NCI-H2107 treated with DMSO at 0.1 percent for 48 hours (cell line): ENCODE data around the gene NAALADL2.
"Not testable (repeated sequence)": the region's sequence is repeated elsewhere in the genome, so short reads cannot be mapped to it uniquely, and the experiment has no call there.

Experiments
- DNase-seq: peaks from one replicate; lab custom pipeline; 2025; ENCODE audit not compliant: unreplicated experiment; lab: John Stamatoyannopoulos, UW

Gene NAALADL2

DNA sequence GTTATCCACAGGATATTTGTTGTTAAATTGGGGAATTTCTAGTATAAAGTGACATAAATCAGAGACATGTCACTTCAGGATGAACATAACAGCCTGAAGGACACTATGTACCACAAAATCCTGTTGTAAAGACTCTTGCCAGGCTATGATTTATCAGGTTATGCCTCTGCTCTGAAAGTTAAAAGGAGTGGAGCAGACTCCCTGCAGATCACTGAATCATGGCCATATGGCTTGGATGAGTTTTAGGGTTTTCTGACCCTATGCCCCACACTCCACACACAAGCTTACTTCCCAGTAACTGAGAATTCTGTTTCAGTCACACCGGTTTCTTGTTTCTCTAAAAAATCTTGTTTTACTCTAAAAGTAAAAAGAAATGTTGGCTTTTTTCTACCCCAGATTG, 869.4 kb downstream of the NAALADL2 start:
- no peak for DNase-seq

DNA sequence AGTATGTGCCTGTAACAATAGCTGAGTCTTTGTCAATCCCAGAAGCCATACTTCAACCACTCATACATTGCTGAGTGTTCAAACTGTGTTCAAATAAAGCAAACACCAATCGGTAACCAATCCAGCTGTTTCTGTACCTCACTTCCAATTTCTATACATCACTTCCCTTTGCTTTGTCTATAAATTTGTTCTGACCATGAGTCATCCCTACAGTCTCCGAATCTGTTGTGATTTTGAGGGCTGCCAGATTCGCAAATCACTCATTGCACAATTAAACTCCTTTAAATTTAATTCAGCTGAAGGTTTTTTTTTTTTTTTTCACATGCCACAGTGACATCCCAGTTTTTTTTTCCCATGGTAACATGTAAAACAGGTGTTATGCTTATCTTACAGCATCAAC, 870.3 kb downstream of the NAALADL2 start:
- DNase-seq: no peak

DNA sequence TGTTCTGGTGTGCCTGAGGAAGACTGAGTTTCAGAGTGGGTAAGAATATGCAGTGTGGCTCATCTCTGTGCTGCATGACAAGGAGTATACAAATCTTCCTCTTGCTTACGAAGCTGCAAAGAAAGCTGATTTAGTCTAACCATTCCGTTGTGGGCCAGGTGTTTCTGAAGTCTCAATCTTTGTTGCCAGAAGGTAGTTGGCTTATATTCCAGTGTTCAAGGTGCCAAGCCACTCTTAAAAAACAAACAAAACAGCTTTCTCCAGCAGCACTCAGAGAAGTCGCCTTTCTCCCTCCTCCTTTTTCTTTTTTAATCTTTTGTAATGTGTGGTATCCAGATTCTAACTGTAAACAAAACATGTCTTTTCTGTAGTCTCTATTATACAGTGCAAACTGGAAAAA, 872.4 kb downstream of the NAALADL2 start:
- DNase-seq: peak; percentile 62

DNA sequence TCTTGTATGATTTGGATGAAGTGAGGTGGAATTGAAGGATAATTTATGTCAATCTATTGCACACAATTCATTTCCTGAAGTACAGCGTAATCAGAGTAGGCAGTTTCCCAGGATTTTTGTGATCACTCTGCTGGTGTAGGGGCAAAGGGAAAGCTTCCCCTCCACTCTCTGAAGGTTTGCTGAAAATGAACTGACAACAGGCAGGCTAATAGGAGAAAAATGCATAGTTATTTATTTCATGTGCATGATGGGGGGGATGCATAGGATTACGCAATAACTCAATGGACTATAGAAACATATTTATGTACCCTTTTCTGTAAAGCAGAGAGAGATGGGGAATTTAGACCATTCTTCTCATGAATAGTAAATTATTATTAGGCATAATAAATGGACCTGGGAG, 872.9 kb downstream of the NAALADL2 start:
- no peak for DNase-seq

DNA sequence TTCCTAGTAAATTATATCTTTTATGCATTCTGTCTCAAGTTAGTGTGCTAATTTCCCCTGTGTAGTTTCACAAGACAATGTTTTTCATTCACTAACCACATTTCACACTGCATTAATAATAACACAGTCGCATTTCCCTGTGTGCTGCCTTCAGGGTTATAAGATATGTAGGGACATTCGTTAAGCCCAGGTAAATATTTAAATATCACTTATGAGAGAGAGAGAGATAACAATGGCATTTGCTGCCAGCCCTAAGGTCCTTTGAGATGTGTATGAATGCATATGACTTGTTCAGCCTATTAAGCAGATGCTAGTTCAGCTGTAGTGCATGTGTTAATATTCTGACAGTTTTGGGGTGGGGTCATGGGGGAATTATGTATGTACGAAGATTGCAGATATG, 876.7 kb downstream of the NAALADL2 start:
- no peak for DNase-seq

DNA sequence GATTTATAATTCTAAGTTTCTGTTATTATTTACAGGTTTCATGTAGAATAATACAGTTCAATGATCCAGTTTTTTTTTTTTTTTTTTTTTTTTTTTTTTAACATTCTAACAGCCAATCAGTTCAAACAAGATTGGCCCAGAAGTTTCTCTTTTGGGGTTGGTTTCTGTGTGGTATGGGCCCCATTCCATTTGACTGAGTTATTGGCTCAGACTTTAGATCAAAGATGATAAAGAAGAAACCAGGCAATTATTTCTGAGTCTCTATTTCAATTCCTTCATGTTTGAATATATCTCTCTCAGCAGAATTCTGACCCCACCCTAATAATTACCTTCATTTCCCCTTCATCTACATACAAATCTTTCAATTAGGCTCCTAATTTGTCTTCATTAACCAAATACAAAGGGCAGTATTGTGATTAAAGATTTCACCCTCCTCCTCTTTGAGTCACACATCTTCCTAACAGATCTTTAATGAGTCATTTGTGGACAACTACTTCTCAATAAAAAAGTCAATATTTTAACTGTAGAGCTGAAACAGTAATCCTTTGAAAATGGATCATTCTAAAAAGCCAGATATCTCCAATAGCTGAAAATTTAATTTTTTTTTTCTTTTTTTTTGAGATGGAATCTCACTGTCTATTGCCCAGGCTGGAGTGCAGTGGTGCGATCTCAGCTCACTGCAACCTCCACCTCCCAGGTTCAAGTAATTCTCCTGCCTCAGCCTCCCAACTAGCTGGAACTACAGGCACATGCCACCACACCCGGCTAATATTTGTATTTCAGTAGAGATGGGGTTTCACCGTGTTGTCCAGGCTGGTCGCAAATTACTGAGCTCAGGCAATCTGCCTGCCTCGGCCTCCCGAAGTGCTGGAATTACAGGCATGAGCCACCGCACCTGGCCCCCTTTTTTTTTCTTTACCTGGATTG, 878.8 kb downstream of the NAALADL2 start:
- no peak for DNase-seq

DNA sequence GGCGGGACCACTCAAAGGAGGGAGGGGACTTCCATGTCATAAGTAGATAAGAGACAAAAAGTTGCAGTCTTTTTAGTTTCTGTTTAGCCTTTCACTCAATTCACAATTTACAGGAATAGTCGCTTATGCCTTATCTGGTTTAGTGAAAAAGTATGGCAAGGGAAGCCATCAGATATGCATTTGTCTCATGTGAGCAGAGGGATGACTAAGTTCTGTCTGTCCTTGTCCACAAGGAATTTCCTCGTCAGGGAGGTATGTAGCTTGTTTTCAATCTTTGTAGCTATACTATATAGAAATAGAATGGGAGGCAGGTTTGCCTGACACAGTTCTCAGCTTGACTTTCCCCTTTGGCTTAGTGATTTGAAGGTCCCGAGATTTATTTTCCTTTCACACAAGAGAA, 882.8 kb downstream of the NAALADL2 start:
- DNase-seq: no peak

DNA sequence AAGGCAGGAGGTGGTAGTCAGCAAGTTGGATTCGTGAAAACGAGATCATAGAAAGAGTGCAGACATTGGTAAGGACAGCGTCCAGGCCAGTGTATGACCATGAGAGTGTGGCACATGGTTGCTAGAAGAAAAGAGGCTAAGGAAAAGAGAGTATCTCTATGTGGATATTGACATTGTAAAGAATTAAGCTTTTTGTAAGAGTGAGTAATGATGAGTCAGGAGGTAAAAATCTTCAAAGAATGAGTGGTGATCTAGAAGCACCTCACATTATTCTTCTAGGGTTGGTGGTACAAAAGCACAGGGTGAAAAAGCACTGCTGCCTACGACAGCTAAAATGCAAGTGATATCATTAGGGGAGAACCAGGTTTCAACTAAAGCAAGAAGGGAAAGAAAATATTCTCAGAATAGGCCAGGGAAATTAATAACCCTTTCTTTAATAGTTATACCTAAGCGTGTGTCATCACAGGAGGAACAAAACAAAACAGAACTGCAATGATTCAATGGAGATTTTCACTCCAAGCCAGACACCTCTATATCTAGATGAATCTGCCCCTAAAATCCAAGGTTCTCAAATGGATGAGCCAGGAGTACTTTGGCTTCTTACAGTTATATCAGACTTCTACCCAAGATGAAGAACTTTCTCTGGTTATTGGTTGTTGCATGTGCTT, 884.7 kb downstream of the NAALADL2 start:
- no peak for DNase-seq

DNA sequence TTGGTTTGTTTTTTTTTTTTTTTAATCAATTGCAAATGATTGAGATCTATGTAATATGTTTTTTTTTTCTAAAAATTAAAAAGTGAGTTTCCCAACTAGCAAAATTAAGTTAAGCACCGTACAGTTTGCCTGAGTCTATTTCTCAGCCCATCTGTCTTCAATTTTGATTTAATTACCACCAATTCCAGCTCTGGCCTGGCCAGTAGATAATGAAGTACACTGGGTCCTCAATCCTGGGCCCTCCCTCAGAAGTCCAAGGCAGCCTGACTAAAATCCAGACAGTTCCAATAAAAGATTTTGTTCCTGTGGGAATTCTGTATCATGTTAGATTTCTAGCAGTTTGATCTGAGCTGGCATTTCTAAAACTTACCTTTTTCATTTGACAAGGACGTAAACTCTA, 887.2 kb downstream of the NAALADL2 start:
- no peak for DNase-seq

DNA sequence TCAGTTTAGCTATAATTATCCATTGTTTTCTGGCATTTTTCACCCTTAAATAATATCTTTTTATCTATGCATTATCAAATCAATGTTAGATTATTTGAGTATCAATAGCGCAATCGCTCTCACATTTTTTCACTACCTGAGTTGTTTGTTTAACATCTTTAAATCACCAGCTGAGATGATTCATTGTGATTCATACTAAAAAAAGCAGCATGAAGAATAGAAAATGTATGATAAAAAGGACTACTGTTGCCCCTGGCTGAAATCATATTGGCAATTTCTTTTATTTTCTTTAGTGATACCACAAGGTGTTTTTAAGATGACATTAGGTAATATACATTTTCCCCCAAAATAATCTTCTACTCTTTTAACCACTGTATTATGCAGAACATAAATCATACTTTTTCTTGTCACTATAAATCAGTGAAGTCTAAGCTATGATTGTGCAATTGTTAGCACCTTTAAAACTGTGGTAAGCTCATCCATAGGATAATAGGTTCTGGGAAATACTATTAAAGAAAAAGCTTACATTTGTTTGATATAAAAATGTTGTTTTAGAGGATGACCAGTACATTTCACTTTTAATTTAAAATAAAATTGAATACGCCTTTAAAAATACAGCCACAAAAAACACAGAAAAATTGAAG, 889.1 kb downstream of the NAALADL2 start:
- DNase-seq: no peak

DNA sequence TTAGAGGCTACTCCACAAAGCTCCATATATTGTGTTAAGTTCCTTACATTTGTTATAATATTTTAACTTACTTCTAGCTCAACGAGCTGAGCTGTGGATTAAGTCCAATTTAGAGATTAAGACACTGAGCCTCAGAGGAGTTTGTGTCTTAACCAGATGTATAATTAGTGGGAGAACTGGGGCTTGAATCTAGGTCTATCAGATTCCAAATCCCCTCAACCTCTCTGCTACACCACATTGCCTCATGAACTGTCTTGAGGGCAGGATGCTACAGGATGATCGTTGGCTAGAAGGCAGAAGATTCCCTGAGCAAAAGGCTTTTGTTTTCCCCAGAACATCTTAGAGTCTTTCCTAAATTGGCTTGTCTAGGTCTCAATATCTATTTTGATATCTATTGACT, 890.8 kb downstream of the NAALADL2 start:
- DNase-seq: no peak

DNA sequence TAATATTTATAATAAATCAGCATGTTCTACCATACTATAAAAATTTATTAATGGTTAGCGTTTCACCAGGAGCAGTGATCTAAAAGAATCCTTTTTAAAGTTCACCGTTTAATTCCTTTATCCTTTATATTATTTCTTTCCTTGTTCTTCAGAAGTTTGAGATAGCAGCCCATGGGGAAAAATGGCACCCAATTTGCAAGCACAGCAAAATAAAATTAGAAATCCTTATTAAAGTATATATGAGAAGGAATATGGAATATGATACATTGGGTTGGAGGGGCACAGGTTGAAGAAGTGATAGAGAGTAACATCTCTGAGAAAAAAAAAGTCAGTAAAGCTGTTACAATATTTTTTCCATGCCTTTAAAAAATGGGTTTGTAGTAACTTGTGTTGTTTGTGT, 892.0 kb downstream of the NAALADL2 start:
- DNase-seq: no peak

DNA sequence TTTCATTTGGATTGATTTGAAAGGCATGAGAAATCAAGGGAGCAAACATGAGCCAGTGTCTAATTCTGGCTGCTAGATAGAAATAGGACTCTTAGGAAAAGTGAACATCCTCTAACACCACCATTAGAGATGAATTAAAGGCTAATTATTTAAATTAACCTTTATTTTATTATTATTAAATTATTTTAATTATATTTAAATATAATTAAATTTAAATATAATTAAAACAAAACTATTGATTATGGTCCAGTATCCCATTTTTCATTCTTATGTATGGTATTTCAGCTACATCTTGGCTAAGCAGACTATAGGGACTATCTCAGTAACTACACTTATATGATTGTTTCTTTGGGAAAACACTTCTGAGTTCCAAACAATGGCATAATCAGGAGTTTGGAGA, 904.8 kb downstream of the NAALADL2 start:
- no peak for DNase-seq

DNA sequence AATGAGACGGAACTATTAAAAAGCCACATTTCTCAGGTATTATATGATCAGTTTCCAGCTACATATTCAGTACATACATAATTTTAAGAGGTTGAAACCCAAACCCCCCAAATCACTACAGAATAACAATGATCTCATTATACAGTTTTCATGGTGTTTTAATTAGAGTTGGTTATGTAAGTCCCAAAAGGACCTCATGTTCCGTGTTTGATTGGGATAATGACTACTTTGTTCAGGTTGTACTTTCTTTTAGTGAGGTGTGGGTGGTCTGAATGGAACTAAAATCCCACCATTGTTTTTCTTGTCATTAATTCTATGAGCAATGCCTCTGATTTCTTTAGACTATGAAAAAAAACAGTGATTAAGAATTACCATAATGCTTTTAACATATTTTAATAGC, 905.6 kb downstream of the NAALADL2 start:
- DNase-seq: no peak

DNA sequence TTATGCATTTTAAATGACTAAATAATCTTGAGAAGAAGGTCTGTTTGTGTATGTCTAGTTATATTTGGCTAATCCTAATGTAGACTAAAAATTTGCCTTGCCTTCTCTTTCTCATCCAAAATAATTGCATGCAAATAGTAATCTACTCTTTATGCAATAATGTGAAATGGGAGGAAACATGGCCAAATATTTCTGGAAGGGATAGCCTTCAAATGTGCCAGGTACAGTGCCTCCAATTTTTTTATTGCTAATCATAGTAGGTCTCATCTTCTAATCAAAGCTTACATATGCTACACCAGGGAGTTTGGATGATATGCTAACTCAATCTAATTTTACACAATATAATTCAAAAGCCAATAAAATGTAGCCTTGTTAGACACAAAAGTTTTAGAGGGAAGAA, 911.3 kb downstream of the NAALADL2 start:
- no peak for DNase-seq

DNA sequence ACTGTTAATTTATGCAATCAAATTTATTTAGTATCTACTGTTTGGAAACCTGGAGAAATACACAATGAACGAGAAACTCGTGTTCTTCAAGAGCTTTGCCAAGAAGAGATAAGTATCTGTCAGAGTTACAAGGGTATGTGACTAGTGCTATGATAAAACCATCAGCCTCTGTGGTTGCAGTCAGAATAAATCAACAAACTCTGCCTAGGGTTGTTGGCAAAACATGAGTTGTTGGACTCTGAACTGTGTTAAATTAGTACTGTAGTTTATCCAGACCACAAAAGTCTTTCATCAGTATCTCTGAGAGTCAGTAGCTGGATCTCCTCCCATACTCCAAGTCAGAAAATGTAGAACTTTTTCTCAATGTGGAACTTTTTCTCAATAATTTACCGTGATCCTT, 918.4 kb downstream of the NAALADL2 start:
- no peak for DNase-seq

DNA sequence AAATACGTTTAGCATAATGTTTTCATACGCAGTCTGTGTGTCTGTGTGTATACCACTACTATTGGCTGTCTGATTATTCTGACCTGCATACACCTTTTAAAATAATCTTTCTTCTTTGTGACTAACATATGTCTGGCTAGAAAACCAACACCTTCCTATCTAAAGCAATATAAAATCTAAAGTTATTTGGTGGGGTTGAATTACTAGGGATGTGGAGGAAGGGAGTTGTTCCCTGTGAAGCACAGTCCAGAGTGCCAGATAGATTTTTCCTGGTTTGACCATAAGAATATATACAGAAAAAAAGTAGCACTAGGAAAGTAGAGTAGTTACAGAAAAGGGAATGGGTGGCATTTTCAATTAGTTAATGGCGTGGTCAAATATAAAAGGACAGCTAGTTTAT, 918.8 kb downstream of the NAALADL2 start:
- DNase-seq: no peak

DNA sequence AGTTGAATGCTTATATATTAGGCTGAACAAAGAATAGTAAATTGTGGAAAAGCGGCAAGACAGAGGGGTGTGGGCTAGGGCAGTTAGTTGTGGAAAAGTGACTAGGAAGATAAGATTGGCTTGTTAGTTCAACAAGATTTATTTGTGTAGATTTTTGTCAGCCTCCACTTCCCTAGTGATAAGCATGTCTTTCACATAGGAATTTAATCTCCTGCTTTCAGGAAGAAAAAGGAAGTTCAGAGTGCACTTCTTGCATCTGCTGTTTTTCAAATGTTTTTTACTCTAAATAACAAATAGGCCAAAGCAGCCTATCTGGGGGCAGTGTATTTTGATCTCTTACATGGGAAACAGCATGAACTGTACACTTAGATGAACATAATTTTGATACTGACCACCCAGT, 919.9 kb downstream of the NAALADL2 start:
- no peak for DNase-seq

DNA sequence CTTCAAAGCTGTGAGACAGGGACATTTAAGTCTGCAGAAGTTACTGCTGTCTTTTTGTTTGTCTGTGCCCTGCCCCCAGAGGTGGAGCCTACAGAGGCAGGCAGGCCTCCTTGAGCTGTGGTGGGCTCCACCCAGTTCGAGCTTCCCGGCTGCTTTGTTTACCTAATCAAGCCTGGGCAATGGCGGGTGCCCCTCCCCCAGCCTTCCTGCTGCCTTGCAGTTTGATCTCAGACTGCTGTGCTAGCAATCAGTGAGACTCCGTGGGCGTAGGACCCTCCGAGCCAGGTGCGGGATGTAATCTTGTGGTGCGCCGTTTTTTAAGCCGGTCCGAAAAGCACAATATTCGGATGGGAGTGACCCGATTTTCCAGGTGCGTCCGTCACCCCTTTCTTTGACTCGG, 928.0 kb downstream of the NAALADL2 start:
- not testable (repeated sequence) for DNase-seq

DNA sequence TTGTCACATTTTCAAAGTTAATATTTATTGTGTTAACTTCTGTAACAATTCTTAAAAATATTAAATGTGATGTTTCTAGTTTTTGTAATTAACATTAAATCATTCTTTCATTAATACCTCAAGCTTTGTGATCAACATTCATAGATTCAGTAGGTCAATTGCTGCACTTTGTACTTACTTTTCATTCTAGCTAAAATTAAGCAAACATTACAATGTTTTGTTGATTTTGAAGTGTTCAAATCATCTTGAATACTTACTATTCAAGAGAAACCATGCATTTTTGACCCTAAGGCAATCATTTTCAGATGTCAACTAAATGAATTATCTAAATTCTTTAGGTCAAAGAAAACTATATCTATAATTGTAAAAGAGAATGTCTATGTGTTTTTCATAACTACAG, 933.1 kb downstream of the NAALADL2 start:
- no peak for DNase-seq

DNA sequence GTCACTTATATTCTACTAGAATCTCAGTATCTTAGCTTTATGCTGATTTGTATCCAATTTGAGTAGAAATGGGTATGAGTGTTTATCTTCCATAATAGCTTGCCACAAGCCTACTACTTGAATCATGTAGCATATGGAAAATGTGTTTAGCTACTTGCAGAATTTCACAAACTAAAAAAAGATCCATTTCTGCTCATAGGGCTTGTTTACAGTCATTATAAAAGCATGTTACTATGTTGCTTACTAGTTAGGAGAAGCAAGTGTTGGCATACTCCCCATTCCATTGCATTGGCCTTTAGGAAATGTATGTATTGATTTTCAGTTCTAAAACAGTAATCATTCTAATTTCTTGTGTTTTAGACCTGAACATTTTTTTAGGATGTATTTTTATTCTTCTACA, 939.2 kb downstream of the NAALADL2 start:
- no peak for DNase-seq

DNA sequence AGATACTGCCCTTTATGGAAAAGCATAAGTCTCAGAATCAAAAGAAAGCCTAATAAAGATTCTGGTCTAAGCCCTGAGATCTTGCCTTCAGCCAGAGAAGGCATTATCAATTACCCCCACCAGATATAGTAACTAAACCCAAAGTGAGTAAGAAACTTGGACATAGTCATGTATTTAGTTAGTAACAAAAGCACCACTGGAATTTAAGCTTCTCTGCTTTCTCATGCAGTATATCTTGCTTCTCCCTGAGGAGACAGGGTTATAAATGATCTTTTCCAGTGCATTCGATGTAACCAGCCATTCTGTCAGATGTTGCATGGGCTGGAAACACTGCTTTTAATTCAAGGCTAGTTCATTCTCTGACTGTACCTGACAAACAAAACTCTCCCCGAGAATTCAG, 946.7 kb downstream of the NAALADL2 start:
- no peak for DNase-seq
